Activated CD4-positive, alpha-beta T cell treated with anti-CD3 and anti-CD28 coated beads, Interleukin-2, amount 50 U/mL, for 16 hours (primary cell): ENCODE data around the gene GJC1.

ENCODE experiments used
- DNase-seq: peaks from one replicate; pipeline ENCODE4 v3.0.0-alpha.2; 2020

Gene GJC1

GRCh38 chr17:44796731-44797130 is 33.4 kb downstream of the GJC1 start:
- DNase-seq, result no peak

DNA sequence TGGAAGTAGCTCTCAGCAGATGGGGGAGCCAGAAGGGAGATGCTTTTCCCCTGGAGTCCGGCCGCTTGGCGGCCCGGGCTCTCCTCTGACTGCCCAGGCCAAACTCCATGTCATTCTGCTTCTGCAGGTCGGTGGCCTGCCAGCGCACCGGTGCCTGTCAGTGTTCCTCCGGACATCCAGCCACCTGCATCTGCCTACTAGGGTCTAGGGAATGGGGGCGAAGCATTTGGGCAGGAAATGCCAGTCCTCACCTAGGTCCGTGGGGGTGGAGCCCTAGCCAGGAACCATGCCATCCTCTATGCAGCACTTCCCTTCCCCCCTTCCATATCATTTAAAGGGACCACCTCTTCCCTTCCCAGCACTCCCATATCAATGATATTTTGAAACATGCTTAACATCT is 34.2 kb downstream of the GJC1 start:
- no peak for DNase-seq

DNA sequence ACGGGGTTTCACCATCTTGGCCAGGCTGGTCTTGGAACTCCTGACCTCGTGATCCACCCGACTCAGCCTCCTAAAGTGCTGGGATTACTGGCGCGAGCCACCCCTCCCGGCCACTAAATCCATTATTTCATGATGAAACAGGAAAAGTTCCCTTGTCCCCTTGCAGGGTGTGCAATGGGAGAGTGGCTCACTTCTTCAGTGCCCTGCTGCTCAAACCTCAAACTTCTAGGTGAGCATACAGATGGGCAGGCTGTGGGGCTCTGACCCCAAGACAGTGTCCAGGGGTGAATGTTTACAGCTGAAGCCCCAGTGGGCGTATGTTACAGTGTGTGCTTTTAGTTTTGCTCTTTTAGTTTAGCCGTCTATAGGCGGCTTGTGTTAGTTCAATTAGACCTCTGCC is 34.7 kb downstream of the GJC1 start:
- no peak for DNase-seq

- no peak for DNase-seq
These were observed 35.2 kb downstream of the GJC1 start for GRCh38 chr17:44794851-44795413.

DNA sequence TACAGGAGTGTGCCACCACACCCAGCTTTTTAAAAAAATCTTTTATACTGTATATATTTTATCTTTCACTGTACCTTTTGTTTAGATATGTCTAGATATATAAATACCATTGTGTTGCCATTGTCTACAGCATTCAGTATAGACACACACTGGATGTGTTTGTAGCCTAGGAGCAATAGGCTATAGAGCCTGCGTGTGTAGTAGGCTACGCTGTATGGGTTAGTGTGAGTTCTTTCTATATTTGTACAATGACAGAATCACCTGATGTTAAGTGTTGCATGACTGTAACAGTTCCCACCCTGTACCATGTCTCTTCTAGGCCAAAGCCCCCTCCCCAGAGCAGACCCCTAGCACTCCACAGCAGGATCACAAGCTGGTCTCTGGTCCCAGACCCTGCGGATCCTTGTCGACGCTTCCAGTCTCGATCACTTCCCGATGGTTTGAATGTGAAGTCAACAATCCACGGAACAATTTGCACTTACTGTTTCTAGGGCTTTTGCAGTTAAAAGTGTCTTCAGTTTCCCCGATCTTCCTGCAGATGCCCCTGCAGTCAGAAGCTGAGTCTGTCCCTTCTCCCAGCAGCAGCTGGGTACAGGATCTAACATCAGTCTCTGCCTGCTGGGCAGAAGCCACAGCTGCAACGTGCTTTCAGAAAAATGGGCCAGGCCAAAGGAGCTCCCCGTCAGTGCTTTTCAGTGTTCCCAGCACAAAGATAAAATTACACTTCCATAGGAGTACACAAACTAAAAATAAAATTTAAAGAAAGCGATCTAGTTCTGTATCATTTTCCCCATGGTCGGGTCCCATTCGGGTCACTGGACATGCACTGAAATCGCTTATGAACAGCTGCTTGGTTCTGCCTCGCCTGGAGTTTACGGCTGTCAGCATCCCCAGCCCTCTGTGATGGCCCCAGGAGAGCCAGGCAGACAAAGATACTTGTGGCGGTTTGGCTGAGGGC is 35.9 kb downstream of the GJC1 start:
- no peak for DNase-seq

- DNase-seq, result no peak
These were observed 37.8 kb downstream of the GJC1 start for GRCh38 chr17:44792276-44792675.

GRCh38 chr17:44788139-44788538 is 41.9 kb downstream of the GJC1 start:
- DNase-seq, result no peak

DNA sequence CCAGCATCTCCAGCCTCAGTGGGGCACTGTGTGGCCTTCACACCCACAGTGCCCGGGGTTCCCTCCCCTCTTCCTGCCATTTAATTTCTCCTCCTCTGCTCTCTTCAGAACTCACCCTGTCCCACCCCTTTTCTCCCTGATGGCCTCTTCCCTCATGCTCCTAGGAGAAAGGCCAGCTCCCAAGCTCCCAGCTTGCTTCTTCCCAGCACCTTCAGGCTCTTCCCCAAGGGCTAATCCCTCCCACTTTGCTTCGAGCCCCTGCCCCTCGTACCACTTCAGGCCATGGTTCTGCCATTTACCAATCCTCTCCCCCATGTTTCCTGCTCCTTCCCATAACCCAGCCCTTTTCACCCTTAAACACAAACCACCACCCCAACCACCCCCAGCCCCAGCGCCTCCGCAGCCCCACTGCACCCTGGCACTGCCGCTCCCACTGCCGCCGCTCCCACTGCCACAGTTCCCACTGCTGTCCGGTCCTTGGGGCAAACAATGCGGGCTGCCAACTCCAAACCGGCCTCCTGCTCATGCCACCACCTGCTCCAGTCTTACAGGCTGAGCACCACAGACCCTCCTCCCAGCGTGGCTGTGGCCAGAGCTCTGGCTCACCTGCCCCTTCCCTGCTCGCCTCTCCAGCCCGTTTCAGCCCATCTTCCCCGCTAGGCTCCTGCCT is 42.7 kb downstream of the GJC1 start:
- no peak for DNase-seq

- no peak for DNase-seq
These were observed 43.5 kb downstream of the GJC1 start for GRCh38 chr17:44786551-44787081.

DNA sequence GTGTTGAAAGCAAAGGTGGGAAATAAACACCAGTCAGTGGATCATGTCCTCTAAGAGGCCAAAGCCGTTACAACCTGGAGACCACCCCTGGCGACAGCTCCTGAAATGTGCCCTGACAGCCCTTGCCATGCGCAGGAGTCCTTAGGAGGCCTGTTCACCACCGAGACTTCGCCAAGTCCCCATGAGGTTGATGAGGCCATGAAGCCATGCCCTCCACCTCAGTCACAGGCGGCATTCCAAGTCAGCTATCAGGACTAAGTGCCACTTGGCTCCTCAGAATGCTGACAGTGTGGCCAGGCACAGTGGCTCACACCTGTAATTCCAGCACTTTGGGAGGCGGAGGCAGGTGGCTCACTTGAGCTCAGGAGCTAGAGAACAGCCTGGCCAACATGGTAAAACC is 44.2 kb downstream of the GJC1 start:
- DNase-seq, result no peak

GRCh38 chr17:44782326-44782850 is 47.7 kb downstream of the GJC1 start:
- no peak for DNase-seq

- no peak for DNase-seq
These were observed 48.3 kb downstream of the GJC1 start for GRCh38 chr17:44781551-44782325.

DNA sequence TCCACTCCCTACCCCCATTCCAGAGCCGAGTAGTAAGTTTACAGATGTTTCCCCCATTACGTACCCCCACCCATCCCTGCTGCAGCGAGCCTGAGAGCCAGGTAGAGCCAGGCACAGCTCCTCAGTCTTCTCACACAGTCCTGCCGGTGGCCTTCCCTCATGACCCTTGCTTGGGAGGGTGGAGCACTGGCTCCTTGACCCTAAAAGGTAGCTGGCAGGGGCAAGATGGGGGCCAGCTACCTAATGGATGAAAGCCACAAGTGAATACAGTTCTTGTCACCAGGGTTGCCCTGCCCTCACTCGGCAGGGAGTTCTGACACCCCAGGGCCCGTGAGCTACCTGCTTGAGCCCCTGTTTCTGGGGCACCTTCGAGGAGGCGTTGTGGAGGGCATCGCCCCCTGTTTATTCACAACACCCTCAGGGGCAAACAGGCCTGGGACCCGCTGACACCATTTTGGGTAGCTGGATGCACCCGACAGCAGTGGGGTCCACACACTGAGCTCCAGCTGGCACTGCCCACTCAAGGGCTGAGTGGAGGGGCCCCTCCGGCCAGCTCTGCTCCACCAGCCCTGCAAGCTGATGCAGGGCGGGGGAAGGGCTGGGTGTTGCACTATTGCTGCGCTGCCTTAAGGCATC is 49.1 kb downstream of the GJC1 start:
- no peak for DNase-seq

- no peak for DNase-seq
These were observed 49.9 kb downstream of the GJC1 start for GRCh38 chr17:44780161-44780560.

DNA sequence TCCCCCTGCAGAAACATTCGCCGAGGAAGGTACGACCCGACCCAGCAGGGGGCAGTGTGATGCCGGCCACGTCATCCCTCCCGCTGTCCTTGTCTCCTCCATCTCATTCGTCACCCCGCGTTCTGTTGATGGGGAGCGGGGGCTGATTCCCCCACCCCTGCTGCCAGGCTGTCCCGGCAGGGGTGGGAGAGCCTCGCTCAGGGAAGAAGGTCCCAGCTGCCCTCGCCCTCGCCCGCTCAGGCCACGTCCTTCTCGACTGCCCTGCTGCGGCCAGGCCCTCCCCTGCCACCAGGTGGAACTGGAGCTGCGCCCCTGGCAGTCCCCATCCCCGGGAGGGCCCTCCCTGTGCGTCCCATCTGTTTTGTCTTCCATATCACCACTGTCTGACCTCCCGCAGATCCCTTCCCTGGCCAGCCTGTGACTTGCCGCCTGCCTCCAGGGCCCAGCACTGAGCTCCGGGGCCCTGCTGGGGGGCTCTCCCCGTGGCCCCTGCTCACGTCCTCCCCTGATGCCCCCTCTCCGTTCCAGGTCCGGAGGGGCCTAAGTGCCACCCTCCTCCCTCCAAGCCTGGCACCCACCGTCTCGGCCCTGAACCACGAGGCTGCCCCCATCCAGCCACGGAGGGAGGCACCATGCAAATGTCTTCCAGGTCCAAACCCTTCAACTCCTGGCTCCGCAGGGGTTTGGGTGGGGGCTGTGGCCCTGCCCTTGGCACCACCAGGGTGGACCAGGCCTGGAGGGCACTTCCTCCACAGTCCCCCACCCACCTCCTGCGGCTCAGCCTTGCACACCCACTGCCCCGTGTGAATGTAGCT is 50.7 kb downstream of the GJC1 start:
- peak; percentile 82 for DNase-seq

DNA sequence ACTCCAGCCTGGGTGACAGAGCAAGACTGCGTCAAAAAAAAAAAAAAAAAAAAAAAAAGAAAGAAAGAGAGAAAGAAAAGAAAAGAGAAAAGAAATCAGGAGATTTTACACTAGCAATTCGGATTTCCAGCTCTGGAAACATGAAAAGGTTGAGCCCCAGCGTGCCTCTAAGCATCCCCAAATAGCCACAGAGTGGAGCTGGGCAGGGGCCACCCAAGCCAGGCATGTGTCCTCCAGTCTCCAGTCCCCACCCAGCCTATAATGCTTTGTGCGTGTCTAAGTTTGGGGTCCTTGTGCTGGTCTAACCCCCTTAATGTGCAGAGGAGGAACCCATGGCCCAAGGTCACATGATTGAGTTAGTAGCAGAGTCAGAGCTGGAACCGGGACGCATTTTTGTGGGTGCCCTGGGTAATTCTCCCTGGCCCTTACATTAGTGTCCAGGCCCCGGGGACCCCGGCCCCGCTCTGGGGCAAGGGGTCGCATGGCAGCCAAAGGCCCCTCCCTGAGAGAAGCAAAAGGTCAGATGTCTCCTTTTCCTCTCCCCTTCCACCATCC is 51.4 kb downstream of the GJC1 start:
- no peak for DNase-seq

DNA sequence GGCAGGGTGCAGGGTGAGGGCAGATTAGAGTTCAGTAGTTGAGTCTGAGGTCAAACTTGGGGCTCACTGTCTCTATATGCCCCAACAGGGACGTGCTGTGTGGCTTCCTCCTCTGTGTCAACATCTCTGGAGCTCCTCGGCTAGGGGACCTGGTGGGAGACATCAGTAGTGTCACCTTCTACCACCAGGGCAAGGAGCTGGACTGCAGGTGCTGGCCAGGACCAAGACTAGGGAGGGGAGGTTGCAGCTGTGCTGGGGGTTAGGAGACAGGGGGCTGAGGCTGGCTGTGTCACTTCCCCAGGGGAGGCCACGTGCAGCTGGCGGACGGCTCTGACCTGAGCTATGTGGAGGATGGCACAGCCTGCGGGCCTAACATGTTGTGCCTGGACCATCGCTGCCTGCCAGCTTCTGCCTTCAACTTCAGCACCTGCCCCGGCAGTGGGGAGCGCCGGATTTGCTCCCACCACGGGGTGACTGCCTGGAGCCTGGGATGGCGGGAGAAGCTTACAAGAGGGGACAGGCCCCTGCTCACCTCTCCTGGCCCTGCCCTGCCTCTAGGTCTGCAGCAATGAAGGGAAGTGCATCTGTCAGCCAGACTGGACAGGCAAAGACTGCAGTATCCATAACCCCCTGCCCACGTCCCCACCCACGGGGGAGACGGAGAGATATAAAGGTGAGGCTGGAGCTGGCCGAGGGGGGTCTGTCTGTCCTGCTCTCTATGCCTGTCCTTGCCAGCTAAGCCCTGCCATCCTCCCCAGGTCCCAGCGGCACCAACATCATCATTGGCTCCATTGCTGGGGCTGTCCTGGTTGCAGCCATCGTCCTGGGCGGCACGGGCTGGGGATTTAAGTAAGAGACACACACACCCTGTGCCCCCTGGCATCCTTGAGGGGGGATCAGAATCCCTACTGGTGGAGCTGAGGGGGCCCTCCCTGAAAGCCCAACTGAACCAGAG is 52.4 kb downstream of the GJC1 start:
- no peak for DNase-seq

GRCh38 chr17:44776628-44777393 is 53.3 kb downstream of the GJC1 start:
- no peak for DNase-seq
